A549 (cell line): ENCODE measurements around the gene PYY. TPM values are rescaled to one million over a fixed set of nuclear protein-coding genes. Genes with fewer than 3 reads are reported as not detected.
A peak's percentile ranks its signal among the peaks of the same experiment; 100 is the strongest.

Experiments used
- ATAC-seq, 2 experiments: fragments of 200-7000 bp in 1 of 2; fragments of >200 bp in 1 of 2; cut with Nextera tagmentation in 1 of 2; cut with Tn5 transposase in 1 of 2; 3 replicates each; pipeline versions ENCODE4 v1.8.0 to v1.9.1; 2018 to 2020; ENCODE audit warnings: mild to moderate bottlenecking in 1 of 2, moderate library complexity in 1 of 2
- CTCF ChIA-PET: fragments of 300-600 bp; sonication (Branson Sonifier 250); formaldehyde crosslinking; extraction: SDS; loops from one replicate; lab custom pipeline; 2021; ENCODE audit warnings: antibody characterized with exemption, inconsistent platforms; lab: Yijun Ruan, JAX
- POLR2A ChIA-PET: fragments of 350-600 bp; formaldehyde crosslinking; extraction: SDS; loops from one replicate; lab custom pipeline; 2021; ENCODE audit warnings: antibody characterized with exemption, inconsistent platforms; lab: Yijun Ruan, JAX
- DNase-seq, 2 experiments: peaks; one replicate each; pipeline versions ENCODE4 v3.0.0 to v3.0.0-alpha.2; 2011 to 2016; ENCODE audit warnings: low read depth in 1 of 2, low spot score in 1 of 2
- FAIRE-seq: peaks from 2 replicates; lab custom pipeline; 2011; peaks lifted over from hg19 to GRCh38; lab: Jason Lieb, UNC
- H3K27ac ChIP-seq, 2 experiments: fragments of >200 bp; sonication (Bioruptor Twin); formaldehyde crosslinking; 3 replicates each; pipeline ENCODE4 v1.5.1; 2016 to 2017
- H3K4me1 ChIP-seq: fragments of >200 bp; sonication (Bioruptor Twin); formaldehyde crosslinking; 3 replicates; pipeline ENCODE4 v1.6.1; 2016
- H3K4me2 ChIP-seq: fragments of >200 bp; sonication (Bioruptor Twin); formaldehyde crosslinking; 3 replicates; pipeline ENCODE4 v1.6.1; 2016
- H3K4me3 ChIP-seq: fragments of >200 bp; sonication (Bioruptor Twin); formaldehyde crosslinking; 3 replicates; pipeline ENCODE4 v1.5.1; 2016
- H3K9me3 ChIP-seq: fragments of >200 bp; sonication (Bioruptor Twin); formaldehyde crosslinking; 3 replicates; pipeline ENCODE4 v1.6.1; 2016
- CBX8 ChIP-seq: fragments of 200-600 bp; sonication (generic); IDR thresholded peaks from 2 replicates; pipeline ENCODE4 v1.6.1; 2016
- CHD2 ChIP-seq: fragments of 150-350 bp; IDR thresholded peaks from 2 replicates; pipeline ENCODE4 v1.6.1; 2014; ENCODE audit warnings: low read length; ENCODE audit not compliant: partially characterized antibody
- EP300 ChIP-seq, 2 experiments: fragments of >200 bp; sonication (Bioruptor Twin); formaldehyde crosslinking; IDR thresholded peaks; 2 replicates in 1 of 2; 3 replicates in 1 of 2; pipeline ENCODE4 v1.6.1; 2016 to 2017
- FOSB ChIP-seq: fragments of 250-450 bp; sonication (Bioruptor Pico); IDR thresholded peaks from 2 replicates; pipeline ENCODE4 v1.5.0; 2020; ENCODE audit warnings: mild to moderate bottlenecking, moderate library complexity
- GATA3 ChIP-seq: IDR thresholded peaks from 2 replicates; pipeline ENCODE4 v1.6.1; 2012; ENCODE audit warnings: borderline replicate concordance
- HEYL ChIP-seq: fragments of 250-450 bp; sonication (Bioruptor Pico); IDR thresholded peaks from 2 replicates; pipeline ENCODE4 v1.8.0; 2021; ENCODE audit warnings: mild to moderate bottlenecking, moderate library complexity
- HOXB13 ChIP-seq: fragments of 250-450 bp; sonication (Bioruptor Pico); IDR thresholded peaks from 2 replicates; pipeline ENCODE4 v1.5.0; 2020; ENCODE audit warnings: low read depth, mild to moderate bottlenecking, moderate library complexity
- HOXB5 ChIP-seq: fragments of 250-450 bp; sonication (Bioruptor Pico); IDR thresholded peaks from 2 replicates; pipeline ENCODE4 v1.5.0; 2020; ENCODE audit warnings: mild to moderate bottlenecking, moderate library complexity
- JUN ChIP-seq, 2 experiments: fragments of >200 bp; sonication (Bioruptor Twin); formaldehyde crosslinking; IDR thresholded peaks; 2 replicates in 1 of 2; 3 replicates in 1 of 2; pipeline ENCODE4 v1.6.1; 2016 to 2017
- KDM5A ChIP-seq: fragments of 200-600 bp; sonication (generic); IDR thresholded peaks from 2 replicates; pipeline ENCODE4 v1.6.1; 2016; ENCODE audit warnings: antibody characterized with exemption, mild to moderate bottlenecking
- NR3C1 ChIP-seq: fragments of >200 bp; sonication (Bioruptor Twin); formaldehyde crosslinking; IDR thresholded peaks from 3 replicates; pipeline ENCODE4 v1.6.1; 2017
- PBX3 ChIP-seq: IDR thresholded peaks from 2 replicates; pipeline ENCODE4 v1.6.1; 2012
- PHF8 ChIP-seq: fragments of 200-600 bp; sonication (generic); IDR thresholded peaks from 2 replicates; pipeline ENCODE4 v1.6.1; 2016; ENCODE audit warnings: low read depth, mild to moderate bottlenecking, antibody characterized with exemption, moderate library complexity, borderline replicate concordance
- POLR2A ChIP-seq: IDR thresholded peaks from 2 replicates; pipeline ENCODE4 v1.6.1; 2012; ENCODE audit warnings: mild to moderate bottlenecking, low read length
- POLR2AphosphoS2 ChIP-seq: conservative IDR thresholded peaks from 2 replicates; pipeline ENCODE4 v1.6.1; 2012; ENCODE audit warnings: low read length, improper control_type of control experiment, inconsistent platforms
- RAD21 ChIP-seq, 2 experiments: fragments of >200 bp in 1 of 2; sonication (Bioruptor Twin) in 1 of 2; formaldehyde crosslinking in 1 of 2; IDR thresholded peaks in 1 of 2; conservative IDR thresholded peaks in 1 of 2; 2 replicates in 1 of 2; 3 replicates in 1 of 2; pipeline ENCODE4 v1.6.1; 2012 to 2018; ENCODE audit warnings: inconsistent platforms in 1 of 2
- RARB ChIP-seq: fragments of 250-450 bp; sonication (Bioruptor Pico); IDR thresholded peaks from 2 replicates; pipeline ENCODE4 v1.8.0; 2021; ENCODE audit warnings: mild to moderate bottlenecking, moderate library complexity
- SMC3 ChIP-seq: fragments of >200 bp; sonication (Bioruptor Twin); formaldehyde crosslinking; IDR thresholded peaks from 3 replicates; pipeline ENCODE4 v1.6.1; 2018; ENCODE audit warnings: inconsistent platforms
- SREBF2 ChIP-seq: fragments of 450-650 bp; IDR thresholded peaks from 2 replicates; pipeline ENCODE4 v1.6.1; 2014; ENCODE audit warnings: mild to moderate bottlenecking, moderate library complexity
- TFCP2L1 ChIP-seq: fragments of 250-450 bp; sonication (Bioruptor Pico); IDR thresholded peaks from 2 replicates; pipeline ENCODE4 v1.5.0; 2021; ENCODE audit warnings: mild to moderate bottlenecking
- ZC3H11A ChIP-seq: fragments of 450-650 bp; IDR thresholded peaks from 2 replicates; pipeline ENCODE4 v1.6.1; 2014; ENCODE audit warnings: antibody characterized with exemption, mild to moderate bottlenecking
- ZSCAN20 ChIP-seq: fragments of 250-450 bp; sonication (Bioruptor Pico); IDR thresholded peaks from 2 replicates; pipeline ENCODE4 v1.8.0; 2022; ENCODE audit warnings: mild to moderate bottlenecking, moderate library complexity
- WGBS: methylation state at CpG from one replicate; pipeline ENCODE4 v1.1.6; 2017; ENCODE audit errors: missing lambda C conversion rate; 5-methylcytosine and 5-hydroxymethylcytosine counted together
- polyA plus RNA-seq, 4 experiments: library from polyadenylated mRNA; depleted of rRNA in 3 of 4; stranded (reverse); fragments of >200 nt; fragmentation: RNase III in 1 of 4; extraction: RNeasy Plus Mini Kit Qiagen cat#74134 plus additional on column Dnase treatment in 1 of 4; gene quantifications; 2 replicates in 3 of 4; 3 replicates in 1 of 4; pipeline ENCODE4 v1.2.3, GENCODE V29; 2011 to 2017
- TF ChIP-seq, protein P1 (sequence below): fragments of 200-600 bp; sonication (generic); IDR thresholded peaks from 2 replicates; pipeline ENCODE4 v1.6.1; 2016; ENCODE audit warnings: antibody characterized with exemption, mild to moderate bottlenecking, moderate library complexity
- TF ChIP-seq, protein P2 (sequence below): fragments of >200 bp; sonication (Bioruptor Twin); formaldehyde crosslinking; IDR thresholded peaks from 3 replicates; pipeline ENCODE4 v1.5.1; 2016
- TF ChIP-seq, protein P3 (sequence below): IDR thresholded peaks from 2 replicates; pipeline ENCODE4 v1.6.1; 2012
- TF ChIP-seq, protein P4 (sequence below): IDR thresholded peaks from 2 replicates; pipeline ENCODE4 v1.6.1; 2012; ENCODE audit warnings: low read depth, borderline replicate concordance
- TF ChIP-seq, protein P5 (sequence below): fragments of 150-350 bp; IDR thresholded peaks from 2 replicates; pipeline ENCODE4 v1.6.1; 2014; ENCODE audit warnings: low read depth, mild to moderate bottlenecking, low read length

The PYY gene
- polyA plus RNA-seq, 2 of the 4 experiments (the other 2 are of a cell fraction), result not detected

DNA sequence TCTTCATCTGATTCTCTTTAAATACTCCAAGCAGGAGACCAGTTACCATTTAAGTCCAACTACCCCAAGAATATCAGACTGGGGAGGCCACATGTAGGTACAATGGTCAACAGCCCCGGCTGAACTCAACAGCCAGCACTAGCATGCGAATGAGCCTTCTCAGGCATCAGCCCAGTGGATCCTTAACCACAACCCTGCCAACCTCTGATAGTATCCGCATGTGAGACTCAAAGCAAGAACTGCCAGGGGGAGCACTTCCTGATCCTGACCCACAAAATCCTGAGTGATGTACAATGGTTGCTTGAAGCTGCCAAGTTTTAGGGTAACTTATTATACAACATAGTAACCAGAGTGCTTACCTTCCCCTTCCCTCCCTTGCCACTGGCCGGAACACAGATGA is 4.0 kb downstream of the PYY start:
- Histone ChIP-seq H3K4me2 (no peak overlapping the region), H3K27ac (no peak overlapping the region), H3K9me3 (no peaks in the 10 kb centered on the region), H3K4me3 (no peak overlapping the region), H3K4me1 (peaks cover 7% of the 10 kb centered on the region; the same call in 2 of the 3 replicates)
- DNase-seq, result no peak
- ChIA-PET POLR2A (no interaction called here), CTCF (interaction anchor here (1.1 to 22.4 kb wide), 5 partner anchors 10 to 91 kb away, joined by 3 to 657 read pairs (median 5); partner anchors contain the start of gene NAGS)
- peak in 1 of 2 experiments; percentile 18; a peak in 2 of 6 replicates for ATAC-seq
- no peak for TF ChIP-seq NR3C1
- TF ChIP-seq POLR2A, result no peak
- TF ChIP-seq KDM5A, result no peak
- no peak for TF ChIP-seq GATA3
- TF ChIP-seq, protein P1, sequence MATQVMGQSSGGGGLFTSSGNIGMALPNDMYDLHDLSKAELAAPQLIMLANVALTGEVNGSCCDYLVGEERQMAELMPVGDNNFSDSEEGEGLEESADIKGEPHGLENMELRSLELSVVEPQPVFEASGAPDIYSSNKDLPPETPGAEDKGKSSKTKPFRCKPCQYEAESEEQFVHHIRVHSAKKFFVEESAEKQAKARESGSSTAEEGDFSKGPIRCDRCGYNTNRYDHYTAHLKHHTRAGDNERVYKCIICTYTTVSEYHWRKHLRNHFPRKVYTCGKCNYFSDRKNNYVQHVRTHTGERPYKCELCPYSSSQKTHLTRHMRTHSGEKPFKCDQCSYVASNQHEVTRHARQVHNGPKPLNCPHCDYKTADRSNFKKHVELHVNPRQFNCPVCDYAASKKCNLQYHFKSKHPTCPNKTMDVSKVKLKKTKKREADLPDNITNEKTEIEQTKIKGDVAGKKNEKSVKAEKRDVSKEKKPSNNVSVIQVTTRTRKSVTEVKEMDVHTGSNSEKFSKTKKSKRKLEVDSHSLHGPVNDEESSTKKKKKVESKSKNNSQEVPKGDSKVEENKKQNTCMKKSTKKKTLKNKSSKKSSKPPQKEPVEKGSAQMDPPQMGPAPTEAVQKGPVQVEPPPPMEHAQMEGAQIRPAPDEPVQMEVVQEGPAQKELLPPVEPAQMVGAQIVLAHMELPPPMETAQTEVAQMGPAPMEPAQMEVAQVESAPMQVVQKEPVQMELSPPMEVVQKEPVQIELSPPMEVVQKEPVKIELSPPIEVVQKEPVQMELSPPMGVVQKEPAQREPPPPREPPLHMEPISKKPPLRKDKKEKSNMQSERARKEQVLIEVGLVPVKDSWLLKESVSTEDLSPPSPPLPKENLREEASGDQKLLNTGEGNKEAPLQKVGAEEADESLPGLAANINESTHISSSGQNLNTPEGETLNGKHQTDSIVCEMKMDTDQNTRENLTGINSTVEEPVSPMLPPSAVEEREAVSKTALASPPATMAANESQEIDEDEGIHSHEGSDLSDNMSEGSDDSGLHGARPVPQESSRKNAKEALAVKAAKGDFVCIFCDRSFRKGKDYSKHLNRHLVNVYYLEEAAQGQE, result no peak
- TF ChIP-seq EP300 (IDR thresholded peaks at IDR 0.05), result no peak
- no peak for TF ChIP-seq CBX8
- no peak for TF ChIP-seq HOXB13
- TF ChIP-seq ZSCAN20, result no peak
- TF ChIP-seq, protein P2, sequence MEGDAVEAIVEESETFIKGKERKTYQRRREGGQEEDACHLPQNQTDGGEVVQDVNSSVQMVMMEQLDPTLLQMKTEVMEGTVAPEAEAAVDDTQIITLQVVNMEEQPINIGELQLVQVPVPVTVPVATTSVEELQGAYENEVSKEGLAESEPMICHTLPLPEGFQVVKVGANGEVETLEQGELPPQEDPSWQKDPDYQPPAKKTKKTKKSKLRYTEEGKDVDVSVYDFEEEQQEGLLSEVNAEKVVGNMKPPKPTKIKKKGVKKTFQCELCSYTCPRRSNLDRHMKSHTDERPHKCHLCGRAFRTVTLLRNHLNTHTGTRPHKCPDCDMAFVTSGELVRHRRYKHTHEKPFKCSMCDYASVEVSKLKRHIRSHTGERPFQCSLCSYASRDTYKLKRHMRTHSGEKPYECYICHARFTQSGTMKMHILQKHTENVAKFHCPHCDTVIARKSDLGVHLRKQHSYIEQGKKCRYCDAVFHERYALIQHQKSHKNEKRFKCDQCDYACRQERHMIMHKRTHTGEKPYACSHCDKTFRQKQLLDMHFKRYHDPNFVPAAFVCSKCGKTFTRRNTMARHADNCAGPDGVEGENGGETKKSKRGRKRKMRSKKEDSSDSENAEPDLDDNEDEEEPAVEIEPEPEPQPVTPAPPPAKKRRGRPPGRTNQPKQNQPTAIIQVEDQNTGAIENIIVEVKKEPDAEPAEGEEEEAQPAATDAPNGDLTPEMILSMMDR, result no peak
- TF ChIP-seq POLR2AphosphoS2, result no peak
- TF ChIP-seq CHD2, result no peak
- TF ChIP-seq TFCP2L1 (CRISPR knock-in tag), result no peak
- TF ChIP-seq, protein P3, sequence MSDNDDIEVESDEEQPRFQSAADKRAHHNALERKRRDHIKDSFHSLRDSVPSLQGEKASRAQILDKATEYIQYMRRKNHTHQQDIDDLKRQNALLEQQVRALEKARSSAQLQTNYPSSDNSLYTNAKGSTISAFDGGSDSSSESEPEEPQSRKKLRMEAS, result no peak
- no peak for TF ChIP-seq JUN (IDR thresholded peaks at IDR 0.05)
- TF ChIP-seq HOXB5, result no peak
- TF ChIP-seq PBX3, result no peak
- no peak for TF ChIP-seq RAD21 (conservative IDR thresholded peaks at IDR 0.05 in 1 of 2, IDR thresholded peaks at IDR 0.05 in 1 of 2)
- FAIRE-seq, result no peak
- 57% methylated on average over 4 of the region's 4 CpGs for WGBS

GRCh38 chr17:43946781-43947180 is 7.0 kb downstream of the PYY start:
- ChIA-PET CTCF (interaction anchor here (0.7 to 22.4 kb wide), 8 partner anchors 13 to 273 kb away, joined by 3 to 657 read pairs (median 3); partner anchors contain the start of gene NAGS), POLR2A (no interaction called here)
- Histone ChIP-seq H3K27ac (no peak overlapping the region), H3K4me3 (no peak overlapping the region), H3K4me2 (no peak overlapping the region), H3K4me1 (no peaks in the 10 kb centered on the region), H3K9me3 (no peaks in the 10 kb centered on the region)
- no peak for ATAC-seq
- 67% methylated on average over 4 of the region's 4 CpGs for WGBS
- FAIRE-seq, result no peak
- DNase-seq, result no peak
- TF ChIP-seq JUN (IDR thresholded peaks at IDR 0.05) (no peak), SMC3 (no peak), RARB (CRISPR knock-in tag) (no peak), ZC3H11A (no peak), SREBF2 (no peak), HEYL (no peak), FOSB (no peak), TFCP2L1 (CRISPR knock-in tag) (no peak), KDM5A (no peak), POLR2A (no peak), PHF8 (no peak)
- TF ChIP-seq, protein P4, sequence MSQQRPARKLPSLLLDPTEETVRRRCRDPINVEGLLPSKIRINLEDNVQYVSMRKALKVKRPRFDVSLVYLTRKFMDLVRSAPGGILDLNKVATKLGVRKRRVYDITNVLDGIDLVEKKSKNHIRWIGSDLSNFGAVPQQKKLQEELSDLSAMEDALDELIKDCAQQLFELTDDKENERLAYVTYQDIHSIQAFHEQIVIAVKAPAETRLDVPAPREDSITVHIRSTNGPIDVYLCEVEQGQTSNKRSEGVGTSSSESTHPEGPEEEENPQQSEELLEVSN, result no peak
- TF ChIP-seq, protein P2, result no peak
- TF ChIP-seq, protein P5, sequence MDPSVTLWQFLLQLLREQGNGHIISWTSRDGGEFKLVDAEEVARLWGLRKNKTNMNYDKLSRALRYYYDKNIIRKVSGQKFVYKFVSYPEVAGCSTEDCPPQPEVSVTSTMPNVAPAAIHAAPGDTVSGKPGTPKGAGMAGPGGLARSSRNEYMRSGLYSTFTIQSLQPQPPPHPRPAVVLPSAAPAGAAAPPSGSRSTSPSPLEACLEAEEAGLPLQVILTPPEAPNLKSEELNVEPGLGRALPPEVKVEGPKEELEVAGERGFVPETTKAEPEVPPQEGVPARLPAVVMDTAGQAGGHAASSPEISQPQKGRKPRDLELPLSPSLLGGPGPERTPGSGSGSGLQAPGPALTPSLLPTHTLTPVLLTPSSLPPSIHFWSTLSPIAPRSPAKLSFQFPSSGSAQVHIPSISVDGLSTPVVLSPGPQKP, result no peak
